ENCODE results near the gene GDF2. TPM values are rescaled to one million over a fixed set of nuclear protein-coding genes. Genes with fewer than 3 reads are reported as not detected.

GDF2 gene
- not detected in 2 replicates for total RNA-seq

DNA sequence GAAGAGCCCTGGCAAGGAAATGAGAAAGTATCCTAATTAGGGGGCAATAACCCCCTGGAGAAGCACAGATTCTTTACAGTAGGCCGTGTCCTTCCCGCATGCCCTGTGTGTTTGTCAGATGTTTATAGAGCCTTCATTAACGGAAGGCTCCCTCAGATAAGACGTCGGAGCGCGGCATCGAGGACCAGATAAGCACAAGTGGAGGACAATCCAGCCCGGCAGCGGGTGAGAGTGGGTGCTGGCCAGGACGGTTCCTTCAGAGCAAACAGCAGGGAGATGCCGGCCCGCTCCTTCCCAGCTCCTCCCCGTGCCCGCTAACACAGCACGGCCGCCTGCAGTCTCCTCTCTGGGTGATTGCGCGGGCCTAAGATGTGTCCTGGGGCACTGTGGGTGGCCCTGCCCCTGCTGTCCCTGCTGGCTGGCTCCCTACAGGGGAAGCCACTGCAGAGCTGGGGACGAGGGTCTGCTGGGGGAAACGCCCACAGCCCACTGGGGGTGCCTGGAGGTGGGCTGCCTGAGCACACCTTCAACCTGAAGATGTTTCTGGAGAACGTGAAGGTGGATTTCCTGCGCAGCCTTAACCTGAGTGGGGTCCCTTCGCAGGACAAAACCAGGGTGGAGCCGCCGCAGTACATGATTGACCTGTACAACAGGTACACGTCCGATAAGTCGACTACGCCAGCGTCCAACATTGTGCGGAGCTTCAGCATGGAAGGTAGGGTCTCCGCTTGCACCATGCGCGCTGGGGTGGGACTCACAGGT, at the start of gene GDF2:
TSS of gene GDF2 (plus strand) at position 155 of the 762 bp plus-strand sequence. CDS start at position 370, 215 bp downstream.

DNA sequence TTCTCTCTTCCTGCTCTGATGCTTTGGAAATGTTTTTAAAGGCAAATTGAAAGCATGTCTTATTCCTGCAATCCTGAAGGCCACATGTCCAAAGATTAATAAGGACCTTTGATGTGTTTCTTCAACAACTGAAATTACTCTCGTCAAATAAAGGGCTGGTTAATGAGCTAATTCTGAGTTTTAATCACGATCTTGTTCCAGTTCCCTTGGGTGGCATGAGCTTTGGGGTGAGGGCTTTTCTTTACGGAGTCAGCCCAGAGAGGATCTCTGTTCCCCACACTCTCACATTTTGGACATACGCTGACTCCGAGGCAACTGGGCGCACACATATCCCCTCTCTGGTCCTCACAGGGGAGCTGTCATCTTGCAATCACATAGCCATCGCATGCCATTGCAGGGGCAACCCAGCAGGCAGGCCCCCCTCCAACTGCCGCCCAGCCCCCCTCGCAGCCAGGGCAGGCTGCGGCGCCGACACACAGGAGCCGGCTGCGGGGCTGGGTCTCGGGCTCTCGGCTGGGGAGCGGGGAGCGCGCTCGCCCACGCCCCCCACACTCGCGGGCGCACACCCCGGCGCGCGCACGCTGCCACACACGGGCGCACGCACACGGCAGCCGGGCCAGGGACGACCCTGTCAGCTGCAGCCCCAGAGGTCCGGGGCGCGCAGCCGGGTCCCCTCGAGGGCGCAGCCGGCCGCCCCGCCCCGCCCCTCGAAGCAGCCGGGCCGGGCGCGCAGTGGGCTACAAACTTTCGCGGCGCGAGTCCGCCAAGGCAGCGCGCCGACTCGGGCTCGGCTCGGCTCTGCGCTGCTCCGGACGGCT, 22.4 kb upstream of the GDF2 start, which contains the start of gene GDF10:
TSS of gene GDF10 (plus strand) at position 587 of the 818 bp plus-strand sequence. CDS start 455 bp downstream, outside the sequence.

DNA sequence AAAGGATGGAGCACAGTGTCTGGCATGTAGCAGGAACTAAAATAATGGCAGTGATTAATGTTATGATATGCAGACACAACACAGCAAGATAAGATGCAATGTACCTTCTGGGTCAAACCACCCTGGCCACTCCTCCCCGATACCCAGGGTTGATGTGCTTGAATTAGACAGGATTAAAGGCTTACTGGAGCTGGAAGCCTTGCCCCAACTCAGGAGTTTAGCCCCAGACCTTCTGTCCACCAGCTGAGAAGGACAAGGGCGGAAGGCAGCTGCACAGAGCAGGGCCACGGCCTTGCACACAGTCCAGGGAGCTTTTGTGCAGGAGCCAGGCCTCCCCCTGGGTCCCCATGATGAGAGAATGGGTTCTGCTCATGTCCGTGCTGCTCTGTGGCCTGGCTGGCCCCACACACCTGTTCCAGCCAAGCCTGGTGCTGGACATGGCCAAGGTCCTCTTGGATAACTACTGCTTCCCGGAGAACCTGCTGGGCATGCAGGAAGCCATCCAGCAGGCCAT, 25.9 kb downstream of the GDF2 start, which contains the start of gene RBP3:
TSS of gene RBP3 (plus strand) at position 226 of the 514 bp plus-strand sequence. CDS start at position 348, 122 bp downstream.

Other genes with a start within 250 kb of the GDF2 start
- gene GDF10, start 22.3 kb upstream of the GDF2 start, total RNA-seq: under 0.01 TPM in 1 of 2 replicates, not detected in the other
- not detected in 2 replicates for gene RBP3, start 25.9 kb downstream of the GDF2 start, total RNA-seq
- under 0.01 and 0.47 TPM in 2 replicates for gene ZNF488, start 61.8 kb downstream of the GDF2 start, total RNA-seq
- gene ANXA8, start 161.7 kb downstream of the GDF2 start, total RNA-seq: 0.77 and 18.2 TPM in 2 replicates
- gene FAM25G, start 169.2 kb downstream of the GDF2 start, total RNA-seq: not detected in 2 replicates
- gene AGAP9, start 201.2 kb downstream of the GDF2 start, total RNA-seq: 2.1 and 7.7 TPM in 2 replicates